Endodermal cell (in vitro differentiated cells): ENCODE measurements around the gene FAM120AOS. TPM values are rescaled to one million over a fixed set of nuclear protein-coding genes. Genes with fewer than 3 reads are reported as not detected.
A peak's percentile ranks its signal among the peaks of the same experiment; 100 is the strongest.

Experiments
- DNase-seq: peaks from one replicate; pipeline ENCODE4 v3.0.0-alpha.2; 2017
- H3K27ac ChIP-seq: 2 replicates; pipeline ENCODE4 v1.5.1; 2013; ENCODE audit warnings: mild to moderate bottlenecking, low read depth, low read length, moderate library complexity
- H3K27me3 ChIP-seq: 2 replicates; pipeline ENCODE4 v1.6.1; 2013; ENCODE audit warnings: mild to moderate bottlenecking, low read length, moderate library complexity; ENCODE audit not compliant: insufficient read depth, control insufficient read depth, poor library complexity, severe bottlenecking
- H3K36me3 ChIP-seq: 2 replicates; pipeline ENCODE4 v1.7.0; 2013; ENCODE audit warnings: mild to moderate bottlenecking, low read length, moderate library complexity; ENCODE audit not compliant: control insufficient read depth, insufficient read depth
- H3K4me1 ChIP-seq: one replicate; pipeline ENCODE4 v1.7.0; 2013; ENCODE audit warnings: low read length; ENCODE audit not compliant: control insufficient read depth, insufficient read depth
- H3K4me3 ChIP-seq: 2 replicates; pipeline ENCODE4 v1.5.1; 2013; ENCODE audit warnings: mild to moderate bottlenecking, low read length, moderate library complexity
- H3K9ac ChIP-seq: 2 replicates; pipeline ENCODE4 v1.6.1; 2013; ENCODE audit warnings: mild to moderate bottlenecking, low read length, moderate library complexity; ENCODE audit not compliant: poor library complexity, severe bottlenecking; ENCODE audit errors: extremely low read depth
- H3K9me3 ChIP-seq: 2 replicates; pipeline ENCODE4 v1.6.1; 2013; ENCODE audit warnings: mild to moderate bottlenecking, low read length, moderate library complexity; ENCODE audit not compliant: control insufficient read depth
- H3K27ac Mint-ChIP-seq: 2 replicates; pipeline ENCODE4 v1.8.0; 2020; ENCODE audit warnings: mixed read lengths
- H3K27me3 Mint-ChIP-seq: 2 replicates; pipeline ENCODE4 v1.8.0; 2021; ENCODE audit warnings: mild to moderate bottlenecking, mixed read lengths; ENCODE audit not compliant: insufficient read depth
- H3K36me3 Mint-ChIP-seq: 2 replicates; pipeline ENCODE4 v1.8.0; 2020; ENCODE audit warnings: low read depth, mixed read lengths
- H3K4me1 Mint-ChIP-seq: 2 replicates; pipeline ENCODE4 v1.8.0; 2020; ENCODE audit warnings: mixed read lengths
- H3K4me3 Mint-ChIP-seq: 2 replicates; pipeline ENCODE4 v1.8.0; 2020; ENCODE audit warnings: mild to moderate bottlenecking, moderate library complexity, mixed read lengths
- H3K9me3 Mint-ChIP-seq: 2 replicates; pipeline ENCODE4 v1.8.0; 2020; ENCODE audit warnings: mild to moderate bottlenecking, mixed read lengths
- CTCF ChIP-seq: fragments of 200-600 bp; sonication (generic); conservative IDR thresholded peaks from 2 replicates; pipeline ENCODE4 v1.5.0; 2021; ENCODE audit warnings: antibody characterized with exemption, mild to moderate bottlenecking
- WGBS, 2 experiments: methylation state at CpG; one replicate each; pipeline versions ENCODE4 v1.1.5 to v1.1.7; 2013; ENCODE audit warnings: missing lambda C conversion rate in 2 of 2, mixed read lengths in 1 of 2; ENCODE audit not compliant: insufficient coverage in 1 of 2, insufficient read length in 1 of 2; 5-methylcytosine and 5-hydroxymethylcytosine counted together
- total RNA-seq, 2 donors: library from RNA; stranded (reverse); fragmentation: NEBNext Ultra II Directional in 1 of 2; extraction: Animal tissue kit (Norgen Biotek cat#: 25700) in 1 of 2; gene quantifications; 2 replicates in 1 of 2; 3 replicates in 1 of 2; pipeline ENCODE4 v1.2.1, GENCODE V29; 2021

Gene FAM120AOS
- total RNA-seq, 2 donors from 2014 or later: 44.9 to 47.0 TPM

DNA sequence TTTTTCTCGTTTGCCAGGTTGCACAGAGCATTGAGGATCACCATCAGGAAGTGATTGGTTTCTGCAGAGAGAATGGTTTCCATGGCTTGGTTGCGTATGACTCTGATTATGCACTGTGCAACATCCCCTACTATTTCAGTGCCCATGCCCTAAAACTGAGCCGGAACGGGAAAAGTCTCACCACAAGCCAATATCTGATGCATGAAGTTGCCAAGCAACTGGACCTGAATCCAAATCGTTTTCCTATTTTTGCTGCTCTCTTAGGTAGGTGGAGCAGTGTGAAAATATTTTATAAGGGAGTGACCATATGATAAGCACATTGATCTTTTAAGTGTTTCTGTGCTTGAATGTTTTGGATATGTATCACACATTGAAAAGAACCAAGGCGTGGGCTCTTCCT is 17.7 kb upstream of the FAM120AOS start:
- H3K27me3 Mint-ChIP-seq: no peaks in the 10 kb centered on the region
- Histone ChIP-seq H3K9me3 (no peaks in the 10 kb centered on the region), H3K4me1 (peaks cover 5% of the 10 kb centered on the region), H3K9ac (no peak overlapping the region), H3K27ac (no peak overlapping the region), H3K4me3 (no peak overlapping the region), H3K36me3 (peaks cover 44% of the 10 kb centered on the region), H3K27me3 (no peaks in the 10 kb centered on the region)
- peaks cover 36% of the 10 kb centered on the region for H3K4me1 Mint-ChIP-seq
- no peak overlapping the region for H3K27ac Mint-ChIP-seq
- no peak for DNase-seq
- H3K36me3 Mint-ChIP-seq: peaks cover 44% of the 10 kb centered on the region
- no peaks in the 10 kb centered on the region for H3K9me3 Mint-ChIP-seq
- H3K4me3 Mint-ChIP-seq: no peak overlapping the region
- no peak for TF ChIP-seq CTCF
- WGBS, 2 experiments: 92 to 98% methylated on average over 5 to 6 of the region's 6 CpGs

DNA sequence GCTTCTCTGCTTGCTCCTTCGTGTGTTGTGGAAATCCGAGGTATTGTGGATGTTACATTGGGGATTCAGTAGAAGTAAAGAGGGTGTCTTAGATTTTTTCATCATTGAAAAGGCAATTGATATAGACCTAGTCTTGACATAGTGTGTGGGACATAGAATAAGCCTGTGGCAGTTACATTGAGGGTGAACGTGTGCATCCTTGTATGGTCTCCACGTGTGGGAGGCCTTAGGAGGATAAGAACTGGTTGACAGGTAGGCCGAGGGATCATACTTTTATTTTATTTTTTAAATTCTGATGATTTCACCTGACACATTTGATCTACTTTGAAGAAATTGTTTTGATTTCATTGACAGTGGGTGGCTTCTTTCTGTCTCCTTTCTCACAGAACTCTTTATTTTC is 17.0 kb upstream of the FAM120AOS start:
- Mint-ChIP-seq H3K4me3 (no peak overlapping the region), H3K27ac (peak overlapping the region; percentile 33)
- WGBS, 2 experiments: 94 to 96% methylated on average over 3 to 5 of the region's 5 CpGs

DNA sequence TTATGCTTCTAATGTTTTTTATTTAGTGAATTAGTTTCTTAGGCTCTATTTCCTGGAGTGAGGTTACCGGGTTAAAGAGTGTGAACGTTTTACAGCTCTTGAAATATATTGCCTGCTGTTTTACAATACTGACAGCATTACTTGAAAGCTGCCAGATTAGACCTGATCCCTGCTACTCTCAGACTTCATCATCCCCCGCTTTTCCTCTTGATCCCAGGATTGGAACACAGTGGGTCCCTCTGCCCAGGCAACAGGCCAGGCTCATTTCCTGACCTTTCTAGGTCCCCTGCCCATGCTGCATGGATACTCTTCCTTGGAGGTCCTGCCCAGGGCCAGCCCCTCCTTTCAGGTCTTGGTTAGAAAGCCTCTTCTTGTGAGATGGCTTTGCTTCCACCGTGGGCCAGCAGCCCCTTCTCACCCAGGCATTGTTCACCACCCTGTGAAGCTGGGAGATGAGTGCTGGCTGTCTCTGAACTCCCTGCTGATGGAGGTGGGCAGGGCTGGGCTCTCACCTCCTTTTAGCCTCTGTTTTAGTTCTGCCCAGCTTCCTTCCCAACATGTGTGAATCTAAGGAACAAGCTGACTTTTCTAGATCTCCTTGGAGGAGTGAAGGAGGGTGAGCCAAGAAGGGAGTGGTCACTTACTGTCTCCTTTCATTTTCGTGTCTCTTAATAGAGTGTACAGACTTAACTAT is 15.5 kb upstream of the FAM120AOS start:
- Mint-ChIP-seq H3K4me1 (peaks cover 53% of the 10 kb centered on the region), H3K4me3 (no peak overlapping the region), H3K36me3 (peaks cover 24% of the 10 kb centered on the region), H3K27ac (peak overlapping the region; percentile 36), H3K27me3 (no peaks in the 10 kb centered on the region), H3K9me3 (no peaks in the 10 kb centered on the region)
- Histone ChIP-seq H3K27me3 (no peaks in the 10 kb centered on the region), H3K9ac (no peak overlapping the region), H3K36me3 (peaks cover 27% of the 10 kb centered on the region), H3K4me3 (no peak overlapping the region), H3K27ac (no peak overlapping the region), H3K4me1 (peaks cover 5% of the 10 kb centered on the region), H3K9me3 (no peaks in the 10 kb centered on the region)
- TF ChIP-seq CTCF: no peak
- WGBS, 2 experiments: 62 to 77% methylated on average over 3 to 5 of the region's 5 CpGs
- DNase-seq: peak; percentile 64

More for the DNA sequence above, 17.0 kb upstream of the FAM120AOS start:
- Histone ChIP-seq H3K36me3 (peaks cover 37% of the 10 kb centered on the region), H3K27ac (no peak overlapping the region), H3K27me3 (no peaks in the 10 kb centered on the region), H3K4me3 (no peak overlapping the region), H3K4me1 (peaks cover 5% of the 10 kb centered on the region), H3K9me3 (no peaks in the 10 kb centered on the region), H3K9ac (no peak overlapping the region)
- TF ChIP-seq CTCF: no peak
- Mint-ChIP-seq H3K4me1 (peaks cover 40% of the 10 kb centered on the region), H3K36me3 (peaks cover 36% of the 10 kb centered on the region), H3K9me3 (no peaks in the 10 kb centered on the region), H3K27me3 (no peaks in the 10 kb centered on the region)
- no peak for DNase-seq
